ENCODE data around the gene NOTCH3. TPM values are rescaled to one million over a fixed set of nuclear protein-coding genes. Genes with fewer than 3 reads are reported as not detected.

NOTCH3 gene
- total RNA-seq, 4 donors from 2014 or later, result 6.4 to 53.3 (median 32.7) TPM

DNA sequence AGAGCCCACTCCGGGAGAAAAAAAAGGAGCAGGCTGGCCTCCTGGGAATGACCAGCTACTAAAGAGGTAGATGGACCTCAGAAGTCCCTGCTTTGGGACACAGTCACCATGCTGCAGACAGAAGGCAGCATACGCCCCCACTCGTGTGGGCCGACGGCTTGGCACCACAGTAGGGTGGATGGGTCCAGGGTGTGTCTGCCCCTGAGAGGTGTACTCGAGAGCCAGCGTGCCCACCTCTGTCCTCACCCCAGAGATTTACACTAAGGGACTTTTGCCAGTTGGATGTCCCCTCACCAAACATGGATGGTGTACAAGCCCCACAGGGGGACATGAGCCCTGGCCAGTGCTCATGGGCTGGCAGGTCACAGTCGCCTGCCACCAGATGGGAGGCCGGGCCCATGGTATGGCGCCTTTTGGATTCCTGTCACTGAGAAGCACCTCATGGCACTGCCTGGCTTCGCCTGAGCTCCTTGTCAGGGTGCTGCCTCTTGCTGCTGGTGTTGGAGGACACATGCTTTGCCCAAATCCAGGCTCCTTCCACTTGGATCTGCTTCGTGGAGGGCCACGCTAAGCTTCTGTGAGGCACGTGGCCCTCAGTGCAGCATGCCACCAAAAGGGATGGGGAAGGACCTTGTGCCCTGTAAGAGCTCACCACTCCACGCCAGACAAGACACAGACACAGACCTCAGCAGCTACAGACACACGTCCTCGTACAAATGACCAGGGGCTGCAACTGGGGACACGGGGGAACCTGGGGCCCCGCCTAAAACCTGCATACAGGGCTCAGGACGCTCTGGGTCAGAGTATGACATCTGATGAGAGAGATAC lies 44.8 kb upstream of the NOTCH3 start:
- Histone ChIP-seq H3K9me3 (no peaks in the 10 kb centered on the region), H3K4me1 (peaks cover 44 to 63% of the 10 kb centered on the region in 2 donors), H3K27me3 (no peaks in the 10 kb centered on the region), H3K27ac (peak overlapping the region; percentile 84 to 96 (median 90)), H3K36me3 (peaks cover 0 to 18% of the 10 kb centered on the region in 2 donors), H3K4me3 (no peak overlapping the region)
- DNase-seq (no peak), ATAC-seq (no peak)
- intact Hi-C loops (cut with DNase I; ENCODE audit: low total_unique reads) (no loop called here), in situ Hi-C loops (cut with MboI; ENCODE audit: low sequenced_read_pairs in 4 of 4) (no loop called here)
- TF ChIP-seq POLR2A (IDR thresholded peaks at IDR 0.05), result no peak
- TF ChIP-seq, protein P1, sequence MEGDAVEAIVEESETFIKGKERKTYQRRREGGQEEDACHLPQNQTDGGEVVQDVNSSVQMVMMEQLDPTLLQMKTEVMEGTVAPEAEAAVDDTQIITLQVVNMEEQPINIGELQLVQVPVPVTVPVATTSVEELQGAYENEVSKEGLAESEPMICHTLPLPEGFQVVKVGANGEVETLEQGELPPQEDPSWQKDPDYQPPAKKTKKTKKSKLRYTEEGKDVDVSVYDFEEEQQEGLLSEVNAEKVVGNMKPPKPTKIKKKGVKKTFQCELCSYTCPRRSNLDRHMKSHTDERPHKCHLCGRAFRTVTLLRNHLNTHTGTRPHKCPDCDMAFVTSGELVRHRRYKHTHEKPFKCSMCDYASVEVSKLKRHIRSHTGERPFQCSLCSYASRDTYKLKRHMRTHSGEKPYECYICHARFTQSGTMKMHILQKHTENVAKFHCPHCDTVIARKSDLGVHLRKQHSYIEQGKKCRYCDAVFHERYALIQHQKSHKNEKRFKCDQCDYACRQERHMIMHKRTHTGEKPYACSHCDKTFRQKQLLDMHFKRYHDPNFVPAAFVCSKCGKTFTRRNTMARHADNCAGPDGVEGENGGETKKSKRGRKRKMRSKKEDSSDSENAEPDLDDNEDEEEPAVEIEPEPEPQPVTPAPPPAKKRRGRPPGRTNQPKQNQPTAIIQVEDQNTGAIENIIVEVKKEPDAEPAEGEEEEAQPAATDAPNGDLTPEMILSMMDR (IDR thresholded peaks at IDR 0.05 in 4 of 5, conservative IDR thresholded peaks at IDR 0.05 in 1 of 5), result no peak

DNA sequence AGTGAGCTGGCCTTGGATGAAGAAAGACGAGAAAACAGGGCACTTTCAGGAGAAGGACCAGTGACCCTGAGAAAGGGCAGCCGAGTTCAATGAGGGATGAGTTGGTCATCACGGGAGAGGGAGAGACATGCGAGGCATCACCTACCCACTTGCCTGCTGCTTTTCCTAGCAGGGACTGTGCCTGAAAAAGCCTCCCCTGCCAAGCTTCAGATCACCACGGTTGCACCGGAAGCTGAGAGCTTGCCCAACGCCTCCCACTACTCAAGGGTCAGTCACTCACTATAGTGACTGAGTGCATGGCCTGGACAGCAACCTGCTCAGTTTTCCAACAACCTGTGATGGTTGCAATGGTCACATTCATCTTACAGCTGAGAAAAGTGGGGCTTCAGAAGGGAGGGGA lies 44.0 kb upstream of the NOTCH3 start:
- DNase-seq (no peak), ATAC-seq (no peak)
- Histone ChIP-seq H3K36me3 (peaks cover 0 to 26% of the 10 kb centered on the region in 2 donors), H3K27ac (peak overlapping the region; percentile 84 to 96 (median 90)), H3K9me3 (no peaks in the 10 kb centered on the region), H3K4me3 (no peak overlapping the region), H3K4me1 (peaks cover 37 to 55% of the 10 kb centered on the region in 2 donors), H3K27me3 (no peaks in the 10 kb centered on the region)
- TF ChIP-seq, protein P1 (IDR thresholded peaks at IDR 0.05 in 4 of 5, conservative IDR thresholded peaks at IDR 0.05 in 1 of 5), result no peak
- TF ChIP-seq POLR2A (IDR thresholded peaks at IDR 0.05), result no peak
- in situ Hi-C loops (cut with MboI; ENCODE audit: low sequenced_read_pairs in 4 of 4), result no loop called here
- intact Hi-C loops (cut with DNase I; ENCODE audit: low total_unique reads), result no loop called here

DNA sequence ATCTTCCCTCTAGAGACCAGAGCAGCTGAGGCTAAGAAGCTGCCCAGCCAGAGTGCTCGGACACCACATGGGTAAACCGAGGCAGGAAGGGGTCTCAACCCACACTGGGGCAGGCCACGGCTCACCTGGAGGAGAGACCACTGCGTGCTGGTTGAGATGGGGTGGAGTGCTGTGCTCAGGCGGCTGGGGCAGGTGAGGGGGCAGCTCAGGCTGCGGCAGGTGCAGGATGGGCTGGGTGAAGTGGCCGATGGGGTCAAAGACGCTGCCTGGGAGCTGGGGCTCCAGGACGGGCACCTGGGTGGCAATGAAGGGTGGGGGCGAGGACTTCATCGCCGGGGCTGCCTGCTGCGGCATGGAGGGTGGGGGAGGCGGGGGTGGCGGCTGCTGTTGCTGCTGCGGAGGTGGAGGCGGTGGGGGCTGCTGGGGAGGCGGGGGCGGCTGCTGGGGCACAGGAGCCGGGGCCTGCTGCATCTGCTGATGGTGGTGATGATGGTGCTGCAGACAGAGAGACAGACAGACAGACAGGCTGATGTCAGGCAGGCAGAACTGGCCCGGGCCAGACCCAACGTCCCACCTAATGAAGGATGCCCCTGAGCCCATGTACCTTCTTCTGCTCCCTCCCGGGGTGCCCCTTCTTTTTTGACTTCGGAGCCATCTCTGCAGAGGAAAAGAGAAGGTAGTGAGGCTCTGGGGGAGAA lies 43.5 kb upstream of the NOTCH3 start:
- H3K27me3 ChIP-seq, result no peaks in the 10 kb centered on the region
- H3K4me3 ChIP-seq, result no peak overlapping the region
- intact Hi-C loops (cut with DNase I; ENCODE audit: low total_unique reads) (no loop called here), in situ Hi-C loops (cut with MboI; ENCODE audit: low sequenced_read_pairs in 4 of 4) (no loop called here)
- peaks cover 31 to 50% of the 10 kb centered on the region in 2 donors for H3K4me1 ChIP-seq
- peaks cover 0 to 31% of the 10 kb centered on the region in 2 donors for H3K36me3 ChIP-seq
- no peaks in the 10 kb centered on the region for H3K9me3 ChIP-seq
- TF ChIP-seq, protein P1 (IDR thresholded peaks at IDR 0.05 in 4 of 5, conservative IDR thresholded peaks at IDR 0.05 in 1 of 5), result no peak
- TF ChIP-seq POLR2A (IDR thresholded peaks at IDR 0.05), result no peak
- no peak for ATAC-seq
- peak overlapping the region in 3 of 4 donors; percentile 38 to 96 (median 91) for H3K27ac ChIP-seq
- DNase-seq, result no peak

GRCh38 chr19:15243236-15243957 lies 42.6 kb upstream of the NOTCH3 start:
- TF ChIP-seq POLR2A (IDR thresholded peaks at IDR 0.05), result no peak
- TF ChIP-seq, protein P1 (IDR thresholded peaks at IDR 0.05 in 4 of 5, conservative IDR thresholded peaks at IDR 0.05 in 1 of 5), result no peak
- Histone ChIP-seq H3K4me1 (peaks cover 22 to 41% of the 10 kb centered on the region in 2 donors), H3K36me3 (peaks cover 0 to 40% of the 10 kb centered on the region in 2 donors), H3K27ac (peak overlapping the region in 1 of 4 donors; percentile 91), H3K4me3 (no peak overlapping the region), H3K9me3 (no peaks in the 10 kb centered on the region), H3K27me3 (no peaks in the 10 kb centered on the region)
- in situ Hi-C loops (cut with MboI; ENCODE audit: low sequenced_read_pairs in 4 of 4) (no loop called here), intact Hi-C loops (cut with DNase I; ENCODE audit: low total_unique reads) (no loop called here)
- ATAC-seq, result no peak
- no peak for DNase-seq

Measured in gastrocnemius medialis (tissue), 4 donors.